K562 (cell line): ENCODE measurements around the gene FAM174C. TPM values are rescaled to one million over a fixed set of nuclear protein-coding genes. Genes with fewer than 3 reads are reported as not detected.

Source experiments
- ATAC-seq: fragments of 200-7000 bp; cut with Tn5 transposase; 3 replicates; pipeline ENCODE4 v1.9.1; 2020; ENCODE audit warnings: moderate library complexity
- BruUV-seq: library from RNA; stranded (reverse); fragments of 400-500 nt; replicated peaks from 2 replicates; lab custom pipeline; 2021; lab: Mats Ljungman, UMichigan
- CTCF ChIA-PET: fragments of 300-600 bp; formaldehyde crosslinking; extraction: SDS; loops from one replicate; lab custom pipeline; 2021; ENCODE audit warnings: low intra/inter-chr PET ratio; lab: Yijun Ruan, JAX
- POLR2A ChIA-PET: fragments of 300-600, 350-650 bp; sonication (Branson Sonifier 250); formaldehyde crosslinking; extraction: SDS; loops from one replicate; lab custom pipeline; 2021; ENCODE audit warnings: antibody characterized with exemption, inconsistent platforms; lab: Yijun Ruan, JAX
- DNase-seq, 4 experiments: peaks; one replicate each; pipeline versions ENCODE4 v3.0.0 to v3.0.0-alpha.2; 2011 to 2018; ENCODE audit warnings: low spot score in 3 of 4, mixed read lengths in 3 of 4; ENCODE audit errors: extremely low read depth in 1 of 4
- FAIRE-seq: peaks from 2 replicates; lab custom pipeline; 2011; peaks lifted over from hg19 to GRCh38; lab: Jason Lieb, UNC
- H2AFZ ChIP-seq: 2 replicates; pipeline ENCODE4 v1.6.0; 2011; ENCODE audit warnings: low read depth, low read length, control low read depth, inconsistent platforms
- H3K27ac ChIP-seq: fragments of 200-600 bp; 3 replicates; pipeline ENCODE4 v1.8.0; 2011; ENCODE audit warnings: low read depth, mild to moderate bottlenecking, control low read depth, inconsistent platforms, low read length, moderate library complexity, mixed read lengths; ENCODE audit errors: extremely low read depth
- H3K27me3 ChIP-seq, 2 experiments: fragments of 300-600 bp in 1 of 2; 2 replicates in 1 of 2; 3 replicates in 1 of 2; pipeline versions ENCODE4 v1.6.0 to v1.8.0; 2011; ENCODE audit warnings: inconsistent platforms in 2 of 2, low read length in 2 of 2, mild to moderate bottlenecking in 1 of 2, mixed read lengths in 1 of 2, moderate library complexity in 1 of 2; ENCODE audit not compliant: control insufficient read depth in 2 of 2, insufficient read depth in 2 of 2
- H3K36me3 ChIP-seq: fragments of 300-600 bp; 3 replicates; pipeline ENCODE4 v1.8.0; 2011; ENCODE audit warnings: mild to moderate bottlenecking, low read length, inconsistent platforms; ENCODE audit not compliant: control insufficient read depth, insufficient read depth
- H3K4me1 ChIP-seq, 2 experiments: fragments of 200-600 bp in 1 of 2; replicated peaks in 1 of 2; 2 replicates in 1 of 2; 3 replicates in 1 of 2; pipeline versions ENCODE4 v1.5.1 to v1.8.0; 2011; ENCODE audit warnings: inconsistent platforms in 2 of 2, low read length in 2 of 2, mild to moderate bottlenecking in 1 of 2, mixed read lengths in 1 of 2, moderate library complexity in 1 of 2; ENCODE audit not compliant: control insufficient read depth in 2 of 2, insufficient read depth in 2 of 2
- H3K4me2 ChIP-seq: 2 replicates; pipeline ENCODE4 v1.6.1; 2011; ENCODE audit warnings: low read length, control low read depth, inconsistent platforms, mixed read lengths; ENCODE audit not compliant: insufficient read depth
- H3K4me3 ChIP-seq: fragments of 200-600 bp; sonication (generic), shearing (Covaris generic); 2 replicates; pipeline ENCODE4 v1.5.1; 2016; ENCODE audit warnings: control low read depth, inconsistent platforms
- H3K79me2 ChIP-seq: fragments of 200-600 bp; 3 replicates; pipeline ENCODE4 v1.8.0; 2011; ENCODE audit warnings: low read length, inconsistent platforms; ENCODE audit not compliant: control insufficient read depth, insufficient read depth
- H3K9ac ChIP-seq, 2 experiments: 2 replicates each; pipeline versions ENCODE4 v1.6.0 to v1.6.1; 2011; ENCODE audit warnings: low read depth in 2 of 2, low read length in 2 of 2, control low read depth in 1 of 2, inconsistent platforms in 1 of 2, mild to moderate bottlenecking in 1 of 2, mixed read lengths in 1 of 2; ENCODE audit not compliant: insufficient read depth in 1 of 2
- H3K9me1 ChIP-seq: one replicate; pipeline ENCODE4 v1.6.0; 2011; ENCODE audit warnings: inconsistent platforms, mild to moderate bottlenecking, low read length, moderate library complexity; ENCODE audit not compliant: control insufficient read depth, insufficient read depth
- H3K9me3 ChIP-seq: replicated peaks from 2 replicates; pipeline ENCODE4 v1.5.1; 2011; ENCODE audit warnings: low read depth, low read length, inconsistent platforms; ENCODE audit not compliant: control insufficient read depth, insufficient read depth
- H4K20me1 ChIP-seq: replicated peaks from 2 replicates; pipeline ENCODE4 v1.6.1; 2011; ENCODE audit warnings: low read length, inconsistent platforms, mixed read lengths; ENCODE audit not compliant: control insufficient read depth, insufficient read depth
- KDM1A ChIP-seq, 2 experiments: fragments of 450-650 bp; IDR thresholded peaks; 2 replicates each; pipeline ENCODE4 v1.6.1; 2016; ENCODE audit warnings: mild to moderate bottlenecking in 2 of 2
- MXI1 ChIP-seq: IDR thresholded peaks from 2 replicates; pipeline ENCODE4 v1.6.1; 2011; ENCODE audit warnings: low read depth, mild to moderate bottlenecking, improper control_type of control experiment, low read length
- POLR2A ChIP-seq: fragments of 450-650 bp; conservative IDR thresholded peaks from 2 replicates; pipeline ENCODE4 v1.6.1; 2016
- ZFP1 ChIP-seq: fragments of 450-650 bp; formaldehyde crosslinking; IDR thresholded peaks from 2 replicates; pipeline ENCODE4 v1.4.0; 2020; ENCODE audit warnings: mild to moderate bottlenecking, mixed read lengths
- ZNF121 ChIP-seq: sonication (generic); formaldehyde crosslinking; conservative IDR thresholded peaks from 2 replicates; pipeline ENCODE4 v1.8.0; 2022; ENCODE audit warnings: missing genetic modification reagents
- WGBS: fragments of 100-300 bp; shearing (Covaris generic); methylation state at CpG from one replicate; pipeline ENCODE4 v1.1.6; 2016; ENCODE audit warnings: low coverage, mixed read lengths; ENCODE audit not compliant: insufficient coverage; ENCODE audit errors: missing lambda C conversion rate; 5-methylcytosine and 5-hydroxymethylcytosine counted together
- in situ Hi-C: fragments of 300-500 bp; cut with MboI; formaldehyde crosslinking; loops from 4 replicates; pipeline ENCODE4 v1.15.0; 2018; ENCODE audit warnings: inconsistent platforms, mixed read lengths
- intact Hi-C: fragments of 100-400 bp; cut with micrococcal nuclease; formaldehyde crosslinking; loops from 2 replicates; pipeline ENCODE4 v1.14.2; 2022
- polyA plus RNA-seq, 8 experiments: library from polyadenylated mRNA; depleted of rRNA in 4 of 8; stranded (reverse) in 5 of 8; unstranded in 3 of 8; fragments of >200 nt; fragmentation: Nextera tagmentation in 2 of 8; fragmentation: Illumina TruSeq in 1 of 8; extraction: Ambion mirVana in 2 of 8; extraction: Trizol in 1 of 8; gene quantifications; 2 replicates each; pipeline versions ENCODE4 v1.2.1 to v1.2.3, GENCODE V29; 2011 to 2014; ENCODE audit warnings: inconsistent platforms in 1 of 8, missing spikeins in 1 of 8
- total RNA-seq, 7 experiments: library from RNA; depleted of rRNA in 6 of 7; stranded (reverse); fragments of >200 nt in 6 of 7; fragmentation: Illumina TruSeq in 2 of 7; extraction: Trizol in 2 of 7; gene quantifications; 2 replicates each; pipeline versions ENCODE4 v1.2.1 to v1.2.3, GENCODE V29; 2011 to 2021; ENCODE audit warnings: low replicate concordance in 1 of 7
- TF ChIP-seq, protein P1 (sequence below): fragments of 450-650 bp; IDR thresholded peaks from 2 replicates; pipeline ENCODE4 v1.6.1; 2018; ENCODE audit warnings: mild to moderate bottlenecking, low read depth; ENCODE audit not compliant: partially characterized antibody
- TF ChIP-seq, protein P2 (sequence below): sonication (generic); formaldehyde crosslinking; IDR thresholded peaks from 2 replicates; pipeline ENCODE4 v1.8.1; 2023; ENCODE audit warnings: mild to moderate bottlenecking, missing genetic modification reagents

FAM174C gene
- total and polyA plus RNA-seq, 9 of the 15 experiments (the other 6 are each of a cell fraction or from before 2014, with no cell fraction given) = 0.66 to 89.6 (median 20.3) TPM

DNA sequence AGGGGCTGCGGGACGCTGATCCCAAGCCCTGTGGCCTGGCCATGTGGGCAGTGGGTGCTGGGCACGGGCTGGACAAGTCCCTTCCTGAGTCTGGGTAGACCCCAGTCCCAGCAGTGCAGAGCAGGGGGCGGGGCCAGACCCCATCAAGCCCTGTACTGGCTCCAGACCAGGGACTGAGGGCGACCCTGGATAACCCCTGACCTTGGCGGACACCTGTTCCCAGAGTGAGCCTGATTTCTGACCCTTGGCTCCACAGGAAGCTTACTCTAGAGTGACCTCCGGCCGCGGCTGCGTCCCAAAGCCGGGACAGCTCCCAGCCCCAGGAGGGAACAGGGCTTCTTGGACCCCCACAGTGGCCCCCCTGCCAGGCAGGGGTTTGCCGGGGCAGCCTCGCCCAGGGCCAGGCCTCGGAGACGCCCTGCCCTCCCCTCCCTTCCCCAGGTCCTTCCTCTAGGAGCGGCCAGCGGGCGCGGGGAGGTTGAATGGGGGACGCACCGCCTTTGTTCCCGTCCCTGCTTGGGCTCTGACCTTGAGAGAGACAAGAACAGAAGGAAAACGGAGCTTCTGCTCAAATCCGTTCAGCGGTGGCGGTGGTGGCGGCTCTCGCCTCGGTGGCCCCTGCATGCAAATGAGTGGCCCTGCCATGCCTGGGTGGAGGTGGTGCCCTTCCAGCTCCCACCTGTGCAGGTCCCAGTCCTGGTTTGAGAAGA is 8.0 kb downstream of the FAM174C start:
- POLR2A ChIA-PET = interaction anchor here (0.6 to 2.0 kb wide), 6 partner anchors 8 to 161 kb away, joined by 3 to 9 read pairs (median 4); partner anchors contain the start of genes CIRBP and FAM174C
- DNase-seq = no peak
- Histone ChIP-seq H3K27me3 (peaks cover 13 to 33% of the 10 kb centered on the region in 2 experiments; a peak in 3 of 5 replicates), H3K4me3 (no peak overlapping the region), H2AFZ (no peak overlapping the region), H3K4me1 (peaks cover 0 to 84% of the 10 kb centered on the region in 2 experiments; a peak in 2 of 5 replicates), H3K9me3 (no peaks in the 10 kb centered on the region), H3K9me1 (no peaks in the 10 kb centered on the region), H3K79me2 (no peaks in the 10 kb centered on the region; the same call in 2 of the 3 replicates), H3K36me3 (peaks cover 23% of the 10 kb centered on the region; the same call in 2 of the 3 replicates), H3K9ac (peak overlapping the region in 1 of 2 experiments; percentile 45; a peak in 2 of 4 replicates), H3K27ac (no peak overlapping the region), H4K20me1 (peaks cover 20% of the 10 kb centered on the region), H3K4me2 (no peak overlapping the region)
- TF ChIP-seq, protein P1, sequence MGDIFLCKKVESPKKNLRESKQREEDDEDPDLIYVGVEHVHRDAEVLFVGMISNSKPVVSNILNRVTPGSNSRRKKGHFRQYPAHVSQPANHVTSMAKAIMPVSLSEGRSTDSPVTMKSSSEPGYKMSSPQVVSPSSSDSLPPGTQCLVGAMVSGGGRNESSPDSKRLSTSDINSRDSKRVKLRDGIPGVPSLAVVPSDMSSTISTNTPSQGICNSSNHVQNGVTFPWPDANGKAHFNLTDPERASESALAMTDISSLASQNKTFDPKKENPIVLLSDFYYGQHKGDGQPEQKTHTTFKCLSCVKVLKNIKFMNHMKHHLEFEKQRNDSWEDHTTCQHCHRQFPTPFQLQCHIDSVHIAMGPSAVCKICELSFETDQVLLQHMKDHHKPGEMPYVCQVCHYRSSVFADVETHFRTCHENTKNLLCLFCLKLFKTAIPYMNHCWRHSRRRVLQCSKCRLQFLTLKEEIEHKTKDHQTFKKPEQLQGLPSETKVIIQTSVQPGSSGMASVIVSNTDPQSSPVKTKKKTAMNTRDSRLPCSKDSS = no peak
- TF ChIP-seq ZFP1 (CRISPR knock-in tag) (no peak), POLR2A (no peak), MXI1 (no peak), ZNF121 (no peak), KDM1A (IDR thresholded peaks at IDR 0.05) (peak; percentile 7 to 13; a peak in 1 of 4 replicates)
- TF ChIP-seq, protein P2, sequence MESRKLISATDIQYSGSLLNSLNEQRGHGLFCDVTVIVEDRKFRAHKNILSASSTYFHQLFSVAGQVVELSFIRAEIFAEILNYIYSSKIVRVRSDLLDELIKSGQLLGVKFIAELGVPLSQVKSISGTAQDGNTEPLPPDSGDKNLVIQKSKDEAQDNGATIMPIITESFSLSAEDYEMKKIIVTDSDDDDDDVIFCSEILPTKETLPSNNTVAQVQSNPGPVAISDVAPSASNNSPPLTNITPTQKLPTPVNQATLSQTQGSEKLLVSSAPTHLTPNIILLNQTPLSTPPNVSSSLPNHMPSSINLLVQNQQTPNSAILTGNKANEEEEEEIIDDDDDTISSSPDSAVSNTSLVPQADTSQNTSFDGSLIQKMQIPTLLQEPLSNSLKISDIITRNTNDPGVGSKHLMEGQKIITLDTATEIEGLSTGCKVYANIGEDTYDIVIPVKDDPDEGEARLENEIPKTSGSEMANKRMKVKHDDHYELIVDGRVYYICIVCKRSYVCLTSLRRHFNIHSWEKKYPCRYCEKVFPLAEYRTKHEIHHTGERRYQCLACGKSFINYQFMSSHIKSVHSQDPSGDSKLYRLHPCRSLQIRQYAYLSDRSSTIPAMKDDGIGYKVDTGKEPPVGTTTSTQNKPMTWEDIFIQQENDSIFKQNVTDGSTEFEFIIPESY (CRISPR knock-in tag) = peak; percentile 75
- WGBS = 17% methylated on average over 20 of the region's 29 CpGs
- CTCF ChIA-PET = no interaction called here
- intact Hi-C loops = no loop called here
- in situ Hi-C loops = no loop called here
- BruUV-seq = no TSS peak
- no peak for ATAC-seq
- FAIRE-seq = no peak
